Epithelial cell of proximal tubule (primary cell): ENCODE data around the gene ARHGEF9. TPM values are rescaled to one million over a fixed set of nuclear protein-coding genes. Genes with fewer than 3 reads are reported as not detected.
"Not testable (repeated sequence)": the region's sequence is repeated elsewhere in the genome, so short reads cannot be mapped to it uniquely, and the experiment has no call there.

Experiments used
- DNase-seq: peaks from one replicate; pipeline ENCODE4 v3.0.0-alpha.2; 2011; ENCODE audit warnings: low read depth
- H3K4me3 ChIP-seq: 2 replicates; pipeline ENCODE4 v1.5.1; 2011; ENCODE audit warnings: low read depth, mild to moderate bottlenecking, low read length
- total RNA-seq: library from RNA; depleted of rRNA; stranded (reverse); fragments of >200 nt; gene quantifications from 2 replicates; pipeline ENCODE4 v1.2.3, GENCODE V29; 2015
- TF ChIP-seq, protein P1 (sequence below): conservative IDR thresholded peaks from 2 replicates; pipeline ENCODE4 v1.5.1; 2012; ENCODE audit warnings: low read depth, mild to moderate bottlenecking, low read length

The ARHGEF9 gene
- total RNA-seq, 1 donor from 2014 or later, result 13.4 TPM

DNA sequence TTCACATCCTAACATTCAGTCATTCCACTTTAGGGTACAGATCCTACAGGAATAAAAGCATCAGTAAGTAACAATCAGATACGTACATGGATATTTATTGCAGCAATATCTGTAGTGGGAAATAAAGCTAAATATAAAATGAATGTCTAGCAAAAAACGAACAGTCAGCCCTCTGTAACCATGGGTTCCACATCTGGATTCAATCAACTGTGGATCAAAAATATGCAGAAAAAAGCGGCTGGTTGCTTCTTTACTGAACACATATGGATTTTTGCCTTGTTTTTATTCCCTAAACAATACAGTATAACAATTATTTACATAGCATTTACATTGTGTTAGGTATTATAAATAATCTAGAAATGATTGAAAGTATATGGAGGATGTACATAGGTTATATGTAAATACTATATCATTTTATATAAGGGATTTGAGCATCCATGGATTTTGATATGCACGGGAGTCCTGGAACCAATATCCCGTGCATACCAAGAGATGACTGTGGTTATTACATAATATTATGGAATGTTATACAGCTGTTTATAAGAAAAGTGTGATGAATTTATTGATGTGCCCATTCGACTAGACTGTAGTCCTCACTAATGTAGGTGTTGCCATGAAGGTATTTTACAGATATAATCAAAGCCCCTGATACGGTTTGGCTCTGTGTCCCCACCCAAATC, 132.8 kb downstream of the ARHGEF9 start:
- H3K4me3 ChIP-seq, result no peak overlapping the region
- TF ChIP-seq, protein P1, sequence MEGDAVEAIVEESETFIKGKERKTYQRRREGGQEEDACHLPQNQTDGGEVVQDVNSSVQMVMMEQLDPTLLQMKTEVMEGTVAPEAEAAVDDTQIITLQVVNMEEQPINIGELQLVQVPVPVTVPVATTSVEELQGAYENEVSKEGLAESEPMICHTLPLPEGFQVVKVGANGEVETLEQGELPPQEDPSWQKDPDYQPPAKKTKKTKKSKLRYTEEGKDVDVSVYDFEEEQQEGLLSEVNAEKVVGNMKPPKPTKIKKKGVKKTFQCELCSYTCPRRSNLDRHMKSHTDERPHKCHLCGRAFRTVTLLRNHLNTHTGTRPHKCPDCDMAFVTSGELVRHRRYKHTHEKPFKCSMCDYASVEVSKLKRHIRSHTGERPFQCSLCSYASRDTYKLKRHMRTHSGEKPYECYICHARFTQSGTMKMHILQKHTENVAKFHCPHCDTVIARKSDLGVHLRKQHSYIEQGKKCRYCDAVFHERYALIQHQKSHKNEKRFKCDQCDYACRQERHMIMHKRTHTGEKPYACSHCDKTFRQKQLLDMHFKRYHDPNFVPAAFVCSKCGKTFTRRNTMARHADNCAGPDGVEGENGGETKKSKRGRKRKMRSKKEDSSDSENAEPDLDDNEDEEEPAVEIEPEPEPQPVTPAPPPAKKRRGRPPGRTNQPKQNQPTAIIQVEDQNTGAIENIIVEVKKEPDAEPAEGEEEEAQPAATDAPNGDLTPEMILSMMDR, result no peak
- no peak for DNase-seq

DNA sequence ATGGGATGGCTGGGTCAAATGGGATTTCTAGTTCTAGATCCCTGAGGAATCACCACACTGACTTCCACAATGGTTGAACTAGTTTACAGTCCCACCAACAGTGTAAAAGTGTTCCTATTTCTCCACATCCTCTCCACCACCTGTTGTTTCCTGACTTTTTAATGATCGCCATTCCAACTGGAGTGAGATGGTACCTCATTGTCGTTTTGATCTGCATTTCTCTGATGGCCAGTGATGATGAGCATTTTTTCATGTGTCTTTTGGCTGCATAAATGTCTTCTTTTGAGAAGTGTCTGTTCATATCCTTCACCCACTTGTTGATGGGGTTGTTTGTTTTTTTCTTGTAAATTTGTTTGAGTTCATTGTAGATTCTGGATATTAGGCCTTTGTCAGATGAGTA, 139.3 kb downstream of the ARHGEF9 start:
- not testable (repeated sequence) for DNase-seq, H3K4me3 ChIP-seq

DNA sequence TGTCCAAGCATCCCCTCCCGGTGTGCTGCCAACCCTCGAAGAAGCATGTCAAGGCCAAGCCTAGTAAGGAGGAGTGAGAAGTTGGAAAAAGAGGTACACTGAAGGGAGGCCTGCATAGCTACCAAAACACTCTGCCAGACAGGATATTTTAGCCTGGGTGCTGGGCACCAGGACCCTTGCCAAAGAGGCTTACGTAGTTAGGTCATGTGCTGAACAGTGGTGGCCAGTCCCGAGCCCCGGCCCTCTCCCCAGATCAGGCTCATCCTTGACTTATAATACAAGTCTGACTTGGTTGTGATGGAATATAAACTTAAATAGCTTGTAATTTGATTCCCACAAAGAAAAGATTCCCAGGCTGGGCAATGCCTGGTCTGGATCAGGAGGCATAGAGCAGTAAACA, 149.3 kb downstream of the ARHGEF9 start:
- DNase-seq, result no peak
- TF ChIP-seq, protein P1, result no peak
- H3K4me3 ChIP-seq, result no peak overlapping the region

DNA sequence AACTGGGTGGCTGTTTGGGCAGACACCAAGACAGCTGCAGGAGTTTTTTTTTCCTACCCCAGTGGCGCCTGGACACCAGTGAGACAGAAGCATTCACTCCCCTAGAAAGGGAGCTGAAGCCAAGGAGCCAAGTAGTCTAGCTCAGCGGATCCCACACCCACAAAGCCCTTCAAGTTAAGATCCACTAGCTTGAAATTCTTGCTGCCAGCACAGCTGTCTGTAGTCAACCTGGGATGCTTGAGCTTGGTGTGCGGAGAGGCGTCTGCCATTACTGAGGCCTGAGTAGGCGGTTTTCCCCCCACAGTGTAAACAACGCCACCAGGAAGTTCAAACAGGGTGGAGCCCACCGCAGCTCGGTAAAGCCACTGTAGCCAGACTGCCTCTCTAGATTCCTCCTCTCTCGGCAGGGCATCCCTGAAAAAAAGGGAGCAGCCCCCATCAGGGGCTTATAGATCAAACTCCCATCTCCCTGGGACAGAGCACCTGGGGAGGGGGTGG, 171.4 kb downstream of the ARHGEF9 start:
- no peak for DNase-seq
- H3K4me3 ChIP-seq, result no peak overlapping the region
- TF ChIP-seq, protein P1, result no peak

DNA sequence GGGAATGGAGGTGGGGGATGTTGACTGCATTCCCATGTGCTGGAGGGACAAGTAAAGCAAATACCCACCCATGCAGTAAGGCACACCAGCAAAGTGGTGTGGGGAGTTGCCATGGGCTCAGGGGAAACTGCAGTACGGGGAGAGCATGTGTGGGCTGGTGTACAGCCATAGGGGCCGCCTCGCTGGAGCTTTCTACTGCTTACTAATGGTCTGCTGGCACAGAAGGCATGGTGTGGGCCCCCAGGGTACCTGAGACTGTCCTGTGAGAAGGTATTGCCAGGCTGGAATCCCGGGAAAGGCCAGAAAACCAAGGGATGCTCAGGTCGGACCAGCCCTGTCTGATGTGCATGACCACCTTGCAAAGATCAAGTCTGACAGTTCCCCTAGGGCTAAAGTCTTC, 199.1 kb downstream of the ARHGEF9 start:
- H3K4me3 ChIP-seq, result no peak overlapping the region
- TF ChIP-seq, protein P1, result no peak

More for the DNA sequence above, 199.1 kb downstream of the ARHGEF9 start:
- DNase-seq, result no peak
